HCT116 (cell line): ENCODE data around the gene ATP12A. TPM values are rescaled to one million over a fixed set of nuclear protein-coding genes. Genes with fewer than 3 reads are reported as not detected.
A peak's percentile ranks its signal among the peaks of the same experiment; 100 is the strongest.

Experiments
- ATAC-seq: fragments of 200-7000 bp; cut with Tn5 transposase; 2 replicates; pipeline ENCODE4 v1.9.1; 2020; ENCODE audit warnings: mild to moderate bottlenecking, moderate library complexity
- BruUV-seq: library from RNA; stranded (reverse); fragments of 400-500 nt; replicated peaks from 2 replicates; lab custom pipeline; 2021; lab: Mats Ljungman, UMichigan
- CTCF ChIA-PET: fragments of 300-600 bp; sonication (Branson Sonifier 250); formaldehyde crosslinking; loops from one replicate; lab custom pipeline; 2021; ENCODE audit warnings: antibody characterized with exemption; lab: Charles Lee
- POLR2A ChIA-PET: fragments of 300-600, 350-600 bp; sonication (Branson Sonifier 250); formaldehyde crosslinking; loops from one replicate; lab custom pipeline; 2021; ENCODE audit warnings: antibody characterized with exemption; lab: Charles Lee
- RAD21 ChIA-PET, 2 experiments: fragments of 300-600 bp; sonication (Branson Sonifier 250); formaldehyde crosslinking; loops; one replicate each; lab custom pipeline; 2023; ENCODE audit warnings: low total read pairs in 2 of 2; ENCODE audit not compliant: uncharacterized antibody in 2 of 2, unreplicated experiment in 2 of 2, low non-redundant PET in 1 of 2; lab: Charles Lee
- DNase-seq: peaks from one replicate; pipeline ENCODE4 v3.0.0-alpha.2; 2010; ENCODE audit warnings: low read depth, low spot score
- H2AFZ ChIP-seq: fragments of 200-600 bp; shearing (Covaris generic), sonication (generic); 2 replicates; pipeline ENCODE4 v1.6.1; 2017; ENCODE audit warnings: low read depth, mixed run types, mixed read lengths, antibody characterized with exemption, low read length; ENCODE audit not compliant: poor library complexity, severe bottlenecking
- H3K27ac ChIP-seq: 2 replicates; pipeline ENCODE4 v1.5.1; 2012; ENCODE audit warnings: low read depth, low read length
- H3K27me3 ChIP-seq: fragments of 200-600 bp; sonication (generic); 2 replicates; pipeline ENCODE4 v1.6.1; 2016; ENCODE audit warnings: mixed run types, low read length, mixed read lengths; ENCODE audit not compliant: insufficient read depth
- H3K36me3 ChIP-seq, 2 experiments: fragments of 200-500 bp in 1 of 2; fragments of 200-600 bp in 1 of 2; sonication (Bioruptor generic) in 1 of 2; sonication (generic) in 1 of 2; 2 replicates each; pipeline versions ENCODE4 v1.5.1 to v1.6.1; 2014 to 2016; ENCODE audit warnings: low read length in 2 of 2, inconsistent platforms in 1 of 2, mixed read lengths in 1 of 2, mixed run types in 1 of 2; ENCODE audit not compliant: insufficient read depth in 2 of 2, control insufficient read depth in 1 of 2
- H3K4me1 ChIP-seq, 2 experiments: fragments of 200-600 bp in 1 of 2; sonication (generic) in 1 of 2; 2 replicates each; pipeline versions ENCODE4 v1.5.1 to v1.6.1; 2012 to 2017; ENCODE audit warnings: low read length in 2 of 2, inconsistent platforms in 1 of 2, mild to moderate bottlenecking in 1 of 2, mixed read lengths in 1 of 2, mixed run types in 1 of 2, moderate library complexity in 1 of 2; ENCODE audit not compliant: insufficient read depth in 2 of 2, control insufficient read depth in 1 of 2
- H3K4me2 ChIP-seq: fragments of 200-600 bp; sonication (generic); 2 replicates; pipeline ENCODE4 v1.6.1; 2017; ENCODE audit warnings: mixed run types, low read length, mixed read lengths
- H3K4me3 ChIP-seq, 2 experiments: fragments of 200-600 bp in 1 of 2; sonication (generic) in 1 of 2; replicated peaks in 1 of 2; 2 replicates each; pipeline ENCODE4 v1.5.1; 2011 to 2016; ENCODE audit warnings: low read length in 2 of 2, control low read depth in 1 of 2, low read depth in 1 of 2, mild to moderate bottlenecking in 1 of 2, mixed read lengths in 1 of 2, mixed run types in 1 of 2
- H3K79me2 ChIP-seq: fragments of 200-600 bp; sonication (generic); 2 replicates; pipeline ENCODE4 v1.6.1; 2017; ENCODE audit warnings: mild to moderate bottlenecking, mixed run types, low read length, moderate library complexity, mixed read lengths; ENCODE audit not compliant: insufficient read depth
- H3K9ac ChIP-seq: fragments of 200-600 bp; sonication (generic); 2 replicates; pipeline ENCODE4 v1.6.1; 2016; ENCODE audit warnings: low read length, mixed read lengths
- H3K9me2 ChIP-seq: fragments of 200-600 bp; sonication (generic), shearing (Covaris generic); 2 replicates; pipeline ENCODE4 v1.6.1; 2017; ENCODE audit warnings: mixed run types, mild to moderate bottlenecking, moderate library complexity; ENCODE audit not compliant: insufficient read depth
- H3K9me3 ChIP-seq, 2 experiments: fragments of 200-500 bp in 1 of 2; fragments of 200-600 bp in 1 of 2; sonication (Bioruptor generic) in 1 of 2; sonication (generic) in 1 of 2; 2 replicates each; pipeline ENCODE4 v1.6.1; 2014 to 2017; ENCODE audit warnings: low read length in 2 of 2, mixed read lengths in 2 of 2, inconsistent platforms in 1 of 2, low read depth in 1 of 2, mild to moderate bottlenecking in 1 of 2, mixed run types in 1 of 2, moderate library complexity in 1 of 2; ENCODE audit not compliant: control insufficient read depth in 1 of 2, insufficient read depth in 1 of 2
- H4K20me1 ChIP-seq: fragments of 200-600 bp; sonication (generic), shearing (Covaris generic); 2 replicates; pipeline ENCODE4 v1.6.1; 2017; ENCODE audit warnings: mixed run types, mild to moderate bottlenecking, moderate library complexity; ENCODE audit not compliant: insufficient read depth
- ATF3 ChIP-seq: IDR thresholded peaks from 2 replicates; pipeline ENCODE4 v1.6.1; 2012
- CBX3 ChIP-seq: IDR thresholded peaks from 2 replicates; pipeline ENCODE4 v1.6.1; 2012; ENCODE audit warnings: low read depth
- CEBPB ChIP-seq: IDR thresholded peaks from 2 replicates; pipeline ENCODE4 v1.6.1; 2012; ENCODE audit warnings: low read depth
- EZH2 ChIP-seq: fragments of 200-600 bp; sonication (generic); IDR thresholded peaks from 2 replicates; pipeline ENCODE4 v1.6.1; 2017; ENCODE audit warnings: antibody characterized with exemption, mixed run types
- JUND ChIP-seq: IDR thresholded peaks from 2 replicates; pipeline ENCODE4 v1.6.1; 2012
- RAD21 ChIP-seq: IDR thresholded peaks from 2 replicates; pipeline ENCODE4 v1.6.1; 2012; ENCODE audit warnings: low read depth, mild to moderate bottlenecking
- SIN3A ChIP-seq: IDR thresholded peaks from 2 replicates; pipeline ENCODE4 v1.6.1; 2012; ENCODE audit warnings: low read depth
- SRF ChIP-seq: IDR thresholded peaks from 2 replicates; pipeline ENCODE4 v1.6.1; 2012; ENCODE audit warnings: low read depth
- YY1 ChIP-seq: IDR thresholded peaks from 2 replicates; pipeline ENCODE4 v1.6.1; 2011; ENCODE audit warnings: low read length, low read depth, moderate library complexity, mild to moderate bottlenecking; ENCODE audit not compliant: insufficient replicate concordance; ENCODE audit errors: extremely low read depth
- ZBTB33 ChIP-seq: IDR thresholded peaks from 2 replicates; pipeline ENCODE4 v1.6.1; 2011; ENCODE audit warnings: mild to moderate bottlenecking, low read length, moderate library complexity; ENCODE audit not compliant: insufficient replicate concordance; ENCODE audit errors: extremely low read depth
- ZNF274 ChIP-seq: fragments of 200-500 bp; sonication (Bioruptor generic); IDR thresholded peaks from 2 replicates; pipeline ENCODE4 v1.6.1; 2014; ENCODE audit warnings: mild to moderate bottlenecking, low read depth, low read length, inconsistent platforms
- intact Hi-C: fragments of 100-400 bp; cut with micrococcal nuclease; formaldehyde crosslinking; loops from 2 replicates; pipeline ENCODE4 v1.10.0; 2022
- total RNA-seq: library from RNA; stranded (reverse); gene quantifications from one replicate; pipeline ENCODE4 v1.2.1, GENCODE V29; 2021; ENCODE audit not compliant: unreplicated experiment

ATP12A gene
- total RNA-seq, 1 experiment from 2014 or later, result 0.30 TPM

- H4K20me1 ChIP-seq, result no peaks in the 10 kb centered on the region
- POLR2A ChIA-PET, result no interaction called here
- CTCF ChIA-PET, result interaction anchor here (1.3 kb wide), 2 partner anchors 11 to 50 kb away, joined by 3 to 6 read pairs; no protein-coding TSS in a partner anchor
Observed at GRCh38 chr13:24683351-24683750, 3.1 kb downstream of the ATP12A start.

More at GRCh38 chr13:24683351-24683750, 3.1 kb downstream of the ATP12A start:
- no peak for DNase-seq
- Histone ChIP-seq H3K9me2 (no peaks in the 10 kb centered on the region), H3K79me2 (no peaks in the 10 kb centered on the region), H3K4me3 (no peak overlapping the region), H2AFZ (peak overlapping the region; percentile 12), H3K9ac (no peak overlapping the region), H3K27ac (no peak overlapping the region), H3K9me3 (no peaks in the 10 kb centered on the region), H3K27me3 (no peaks in the 10 kb centered on the region), H3K4me2 (no peak overlapping the region)
- RAD21 ChIA-PET, result no interaction called here
- ATAC-seq, result no peak
- TF ChIP-seq SRF (no peak), SIN3A (no peak), CEBPB (no peak), ZBTB33 (no peak), ATF3 (no peak), RAD21 (no peak), CBX3 (no peak), JUND (no peak), YY1 (no peak), EZH2 (no peak), ZNF274 (no peak)
- TF ChIP-seq, all 23 proteins: peak for 0
- Histone ChIP-seq H3K4me1 (peaks cover 16 to 26% of the 10 kb centered on the region in 2 experiments), H3K36me3 (no peaks in the 10 kb centered on the region)
- intact Hi-C loops, result no loop called here
- BruUV-seq, result no TSS peak
